ENCODE data around the gene NISCH. TPM values are rescaled to one million over a fixed set of nuclear protein-coding genes. Genes with fewer than 3 reads are reported as not detected.

Gene NISCH
- total RNA-seq, 1 experiment from 2014 or later = 72.8 TPM

DNA sequence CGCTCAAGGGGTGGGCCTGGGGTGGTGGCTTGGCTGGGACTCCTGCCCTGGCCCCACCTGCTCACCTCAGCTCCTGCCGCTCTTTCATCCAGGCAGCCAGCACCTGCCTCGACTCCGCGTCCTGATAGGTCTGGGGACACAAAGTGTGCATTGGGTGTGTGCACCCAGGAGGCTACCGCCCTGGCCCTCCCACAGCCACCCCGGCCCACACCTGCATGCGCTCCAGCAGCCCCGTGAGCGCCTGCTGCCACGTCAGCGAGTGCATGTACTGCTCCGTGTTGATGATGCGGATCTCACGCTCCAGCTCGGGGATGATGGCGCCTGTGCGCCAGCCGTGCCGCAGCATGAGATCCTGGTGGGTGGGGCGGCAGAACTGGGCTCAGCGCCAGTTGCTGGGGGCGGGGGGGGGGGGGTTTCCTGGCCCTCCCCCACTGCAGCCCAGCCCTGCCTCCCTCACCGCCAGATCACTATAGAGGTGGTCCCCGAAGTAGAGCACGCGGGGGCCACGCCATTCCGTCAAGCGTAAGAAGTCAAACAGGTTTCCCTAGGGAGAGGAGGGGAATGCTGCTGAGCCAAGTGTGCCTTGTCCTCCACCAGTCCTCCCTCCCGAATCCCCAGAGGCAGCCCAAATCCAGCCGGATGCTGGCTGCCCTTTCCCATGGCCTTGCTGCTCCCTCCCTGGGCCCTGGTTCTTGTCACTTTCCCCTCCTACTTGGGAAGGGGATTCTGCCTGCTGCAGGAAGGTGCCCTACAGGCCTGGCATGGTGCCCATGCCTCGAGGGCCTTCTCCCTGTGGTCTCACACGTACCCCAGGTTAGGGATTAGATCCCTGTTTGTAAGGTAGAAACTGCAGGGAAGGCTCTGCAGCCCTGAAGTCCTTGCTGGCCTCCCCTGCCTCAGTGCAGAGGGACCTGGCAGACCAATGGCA, 69.6 kb downstream of the NISCH start:
- ChIA-PET POLR2A (no interaction called here), RAD21 (ENCODE audit: low non-redundant PET in 1 of 2, low total read pairs in 2 of 2, uncharacterized antibody in 2 of 2, unreplicated experiment in 2 of 2) (no interaction called here), CTCF (no interaction called here)
- no peaks in the 10 kb centered on the region for H3K79me2 ChIP-seq (ENCODE audit: insufficient read depth, low read length)
- no peaks in the 10 kb centered on the region for H3K9me3 ChIP-seq (ENCODE audit: control insufficient read depth in 1 of 2, insufficient read depth in 1 of 2, low read depth in 1 of 2, low read length in 2 of 2)
- H3K9ac ChIP-seq (ENCODE audit: low read length) = no peak overlapping the region
- no peak for ATAC-seq
- no peaks in the 10 kb centered on the region for H4K20me1 ChIP-seq (ENCODE audit: insufficient read depth)
- no peaks in the 10 kb centered on the region for H3K9me2 ChIP-seq (ENCODE audit: insufficient read depth)
- H2AFZ ChIP-seq (ENCODE audit: low read depth, low read length, poor library complexity, severe bottlenecking) = no peak overlapping the region
- TF ChIP-seq ZFX (IDR thresholded peaks at IDR 0.05) = no peak
- TF ChIP-seq, protein P1, sequence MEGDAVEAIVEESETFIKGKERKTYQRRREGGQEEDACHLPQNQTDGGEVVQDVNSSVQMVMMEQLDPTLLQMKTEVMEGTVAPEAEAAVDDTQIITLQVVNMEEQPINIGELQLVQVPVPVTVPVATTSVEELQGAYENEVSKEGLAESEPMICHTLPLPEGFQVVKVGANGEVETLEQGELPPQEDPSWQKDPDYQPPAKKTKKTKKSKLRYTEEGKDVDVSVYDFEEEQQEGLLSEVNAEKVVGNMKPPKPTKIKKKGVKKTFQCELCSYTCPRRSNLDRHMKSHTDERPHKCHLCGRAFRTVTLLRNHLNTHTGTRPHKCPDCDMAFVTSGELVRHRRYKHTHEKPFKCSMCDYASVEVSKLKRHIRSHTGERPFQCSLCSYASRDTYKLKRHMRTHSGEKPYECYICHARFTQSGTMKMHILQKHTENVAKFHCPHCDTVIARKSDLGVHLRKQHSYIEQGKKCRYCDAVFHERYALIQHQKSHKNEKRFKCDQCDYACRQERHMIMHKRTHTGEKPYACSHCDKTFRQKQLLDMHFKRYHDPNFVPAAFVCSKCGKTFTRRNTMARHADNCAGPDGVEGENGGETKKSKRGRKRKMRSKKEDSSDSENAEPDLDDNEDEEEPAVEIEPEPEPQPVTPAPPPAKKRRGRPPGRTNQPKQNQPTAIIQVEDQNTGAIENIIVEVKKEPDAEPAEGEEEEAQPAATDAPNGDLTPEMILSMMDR (IDR thresholded peaks at IDR 0.05 in 2 of 3, conservative IDR thresholded peaks at IDR 0.05 in 1 of 3; ENCODE audit: borderline replicate concordance in 1 of 3, insufficient read depth in 1 of 3, low read depth in 2 of 3, low read length in 2 of 3) = no peak
- TF ChIP-seq TCF7L2 (IDR thresholded peaks at IDR 0.05; ENCODE audit: borderline replicate concordance, extremely low read depth, insufficient read depth, insufficient read length) = no peak
- TF ChIP-seq CBX3 (IDR thresholded peaks at IDR 0.05; ENCODE audit: low read depth) = no peak
- no peak for TF ChIP-seq RAD21 (IDR thresholded peaks at IDR 0.05; ENCODE audit: low read depth)
- no peak for TF ChIP-seq EZH2phosphoT487 (IDR thresholded peaks at IDR 0.05; ENCODE audit: borderline replicate concordance)
- H3K4me1 ChIP-seq (ENCODE audit: control insufficient read depth in 1 of 2, insufficient read depth in 2 of 2, low read length in 2 of 2) = no peaks in the 10 kb centered on the region
- H3K27me3 ChIP-seq (ENCODE audit: insufficient read depth, low read length) = no peaks in the 10 kb centered on the region
- H3K27ac ChIP-seq (ENCODE audit: low read depth, low read length) = no peak overlapping the region; the same call in 1 of the 2 replicates
- BruUV-seq (replicated peaks) = TSS peak; percentile 40
- H3K4me3 ChIP-seq (replicated peaks in 1 of 2; ENCODE audit: low read depth in 1 of 2, low read length in 2 of 2) = no peak overlapping the region
- intact Hi-C loops (cut with micrococcal nuclease) = no loop called here
- H3K4me2 ChIP-seq (ENCODE audit: low read length) = no peak overlapping the region
- DNase-seq (ENCODE audit: low read depth, low spot score) = no peak
- H3K36me3 ChIP-seq (ENCODE audit: control insufficient read depth in 1 of 2, insufficient read depth in 2 of 2, low read length in 2 of 2) = peaks cover 11 to 17% of the 10 kb centered on the region in 2 experiments

All from HCT116 (cell line).